ENCODE measurements around the gene GAS2L2. TPM values are rescaled to one million over a fixed set of nuclear protein-coding genes. Genes with fewer than 3 reads are reported as not detected.

Gene GAS2L2
- total and polyA plus RNA-seq, 2 of the 8 experiments (the other 6 are each of a cell fraction or from before 2014, with no cell fraction given): 0.09 to 0.13 TPM

DNA sequence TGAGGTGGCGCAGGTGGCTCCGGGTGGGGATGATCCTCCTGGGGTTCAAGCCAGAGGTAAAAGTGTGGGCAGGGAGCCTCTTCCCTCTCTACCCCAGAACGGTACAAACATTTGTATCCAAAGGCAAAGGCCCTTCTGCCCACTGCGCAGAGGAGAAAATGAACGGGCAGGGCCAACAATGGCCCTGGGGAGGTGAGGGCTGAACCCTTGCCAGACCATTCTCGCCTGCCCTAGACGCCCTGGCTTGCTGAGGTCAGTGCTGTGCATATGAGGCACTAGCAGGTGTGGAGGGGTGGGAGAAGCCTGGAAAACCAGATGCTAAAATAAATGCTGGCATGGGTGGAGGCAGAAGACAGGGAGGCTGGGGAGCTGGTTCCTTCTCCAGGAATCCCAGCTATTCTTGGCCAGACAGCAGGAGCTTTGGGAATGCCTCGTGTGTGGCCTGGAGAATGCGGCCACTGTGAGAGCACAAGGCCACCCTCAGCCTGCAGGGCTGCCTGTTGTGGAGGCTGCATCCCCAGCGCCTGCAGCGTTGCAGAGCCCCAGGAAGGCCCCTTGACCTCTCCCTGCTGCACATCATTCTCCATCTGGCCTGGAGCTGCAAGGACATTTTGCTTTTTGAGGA lies 12.2 kb upstream of the GAS2L2 start:
- Histone ChIP-seq H3K9me3 (ENCODE audit: insufficient read depth in 2 of 2, low read depth in 1 of 2, low read length in 1 of 2) (no peaks in the 10 kb centered on the region; a peak in 1 of 4 replicates), H3K9ac (replicated peaks in 1 of 4; ENCODE audit: extremely low read depth in 1 of 4, low read depth in 3 of 4, low read length in 3 of 4) (no peak overlapping the region), H3K79me1 (ENCODE audit: low read depth, low read length) (no peaks in the 10 kb centered on the region), H2BK12ac (ENCODE audit: low read depth, low read length) (no peak overlapping the region), H3K23ac (ENCODE audit: insufficient read length) (no peak overlapping the region), H3K14ac (ENCODE audit: insufficient read length) (no peak overlapping the region), H3K27ac (ENCODE audit: low read depth, low read length) (no peak overlapping the region), H3K56ac (replicated peaks; ENCODE audit: insufficient read length, low read depth, low read length) (no peak overlapping the region), H3K4me1 (replicated peaks in 1 of 4; ENCODE audit: control insufficient read depth in 3 of 4, insufficient read depth in 4 of 4, low read length in 3 of 4) (peaks cover 0 to 12% (median 7%) of the 10 kb centered on the region in 4 experiments; a peak in 5 of 7 replicates), H2BK5ac (ENCODE audit: low read depth, low read length) (0 out of 2 replicates have a peak overlapping the region, but pooled peaks have one; percentile 60), H2BK15ac (ENCODE audit: low read length) (peak overlapping the region; percentile 84; the same call in 1 of the 2 replicates), H3K18ac (ENCODE audit: extremely low read depth, low read length) (peak overlapping the region; percentile 60; the same call in 1 of the 2 replicates), H4K8ac (ENCODE audit: extremely low read depth, insufficient read depth, low read length) (no peak overlapping the region), H3K36me3 (ENCODE audit: control insufficient read depth in 2 of 4, insufficient read depth in 4 of 4, low read length in 3 of 4) (no peaks in the 10 kb centered on the region), H4K91ac (replicated peaks; ENCODE audit: insufficient read length, low read length) (no peak overlapping the region), H2BK20ac (ENCODE audit: low read length) (no peak overlapping the region), H3K23me2 (ENCODE audit: low read depth, low read length) (no peaks in the 10 kb centered on the region), H3K79me2 (ENCODE audit: control insufficient read depth in 1 of 2, insufficient read depth in 2 of 2, low read length in 2 of 2) (no peaks in the 10 kb centered on the region), H3K4me2 (ENCODE audit: insufficient read depth in 1 of 2, low read depth in 2 of 2, low read length in 2 of 2) (peak overlapping the region; percentile 3 to 69; a peak in 2 of 4 replicates), H2AFZ (ENCODE audit: low read length) (no peak overlapping the region), H3K4ac (replicated peaks; ENCODE audit: insufficient read length, low read depth, low read length) (no peak overlapping the region), H3K27me3 (replicated peaks in 1 of 4; ENCODE audit: control insufficient read depth in 3 of 4, extremely low read depth in 1 of 4, insufficient read depth in 3 of 4, low read length in 3 of 4) (peaks cover 0 to 3% (median 2%) of the 10 kb centered on the region in 4 experiments; a peak in 3 of 7 replicates), H3K4me3 (ENCODE audit: extremely low read depth in 1 of 4, insufficient read depth in 2 of 4, low read depth in 3 of 4, low read length in 4 of 4) (peak overlapping the region in 2 of 4 experiments; percentile 38 to 61; a peak in 3 of 8 replicates), H2BK120ac (replicated peaks; ENCODE audit: low read depth, low read length) (no peak overlapping the region), H2AK5ac (ENCODE audit: low read depth, low read length) (no peak overlapping the region), H4K5ac (ENCODE audit: insufficient read length, low read depth, low read length) (no peak overlapping the region), H4K20me1 (replicated peaks in 1 of 2; ENCODE audit: control insufficient read depth in 1 of 2, insufficient read depth in 2 of 2, low read length in 2 of 2) (no peaks in the 10 kb centered on the region)
- ChIA-PET POLR2A (ENCODE audit: partially characterized antibody) (interaction anchor here (0.7 to 3.4 kb wide), 9 partner anchors 8 to 74 kb away, joined by 3 to 62 read pairs (median 3); partner anchors contain the start of gene TAF15), CTCF (ENCODE audit: partially characterized antibody) (interaction anchor here (1.0 to 13.0 kb wide), 10 partner anchors 14 to 152 kb away, joined by 3 to 247 read pairs (median 27); partner anchors contain the start of genes GAS2L2, MMP28 and TAF15)
- FAIRE-seq (no peak), DNase-seq (ENCODE audit: low read depth in 1 of 2, low spot score in 2 of 2) (no peak)
- TF ChIP-seq CEBPB (IDR thresholded peaks at IDR 0.05; ENCODE audit: low read depth, low read length): no peak
- TF ChIP-seq, protein P1, sequence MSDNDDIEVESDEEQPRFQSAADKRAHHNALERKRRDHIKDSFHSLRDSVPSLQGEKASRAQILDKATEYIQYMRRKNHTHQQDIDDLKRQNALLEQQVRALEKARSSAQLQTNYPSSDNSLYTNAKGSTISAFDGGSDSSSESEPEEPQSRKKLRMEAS (IDR thresholded peaks at IDR 0.05): peak; percentile 37; the same call in 1 of the 2 replicates
- WGBS, 2 experiments (ENCODE audit: extremely low coverage in 1 of 2, insufficient coverage in 1 of 2, insufficient read length in 1 of 2, insufficient replicate concordance in 2 of 2, low coverage in 1 of 2, low lambda C conversion rate in 2 of 2, missing lambda C conversion rate in 1 of 2): 81% methylated on average over 11 of the region's 11 CpGs; no CpG with 5 or more reads in 1 of the 2 experiments
